ENCODE data around the gene MPDZ.
"Not testable (repeated sequence)": the region's sequence is repeated elsewhere in the genome, so short reads cannot be mapped to it uniquely, and the experiment has no call there.

The MPDZ gene

DNA sequence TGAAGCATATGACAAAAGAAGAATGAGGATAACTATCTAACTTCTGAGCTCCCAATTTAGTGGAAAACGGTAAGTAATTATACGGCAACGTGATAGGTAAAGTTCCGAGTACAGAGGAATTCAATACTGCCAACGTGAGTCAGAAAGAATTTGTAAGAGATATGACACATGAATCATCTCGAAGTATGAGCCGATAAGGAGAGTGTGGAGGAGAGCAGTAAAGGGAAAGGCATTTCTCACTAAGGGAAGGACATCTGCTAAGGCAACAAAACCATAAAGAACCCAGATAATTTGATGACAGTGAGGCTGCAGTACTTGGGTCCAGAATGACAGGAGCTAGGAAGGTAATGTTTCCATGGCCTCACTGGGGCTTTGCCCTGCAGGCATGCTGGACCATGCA, 11.0 kb downstream of the MPDZ start:
- no peak for DNase-seq (ENCODE audit: low read depth, low spot score)

DNA sequence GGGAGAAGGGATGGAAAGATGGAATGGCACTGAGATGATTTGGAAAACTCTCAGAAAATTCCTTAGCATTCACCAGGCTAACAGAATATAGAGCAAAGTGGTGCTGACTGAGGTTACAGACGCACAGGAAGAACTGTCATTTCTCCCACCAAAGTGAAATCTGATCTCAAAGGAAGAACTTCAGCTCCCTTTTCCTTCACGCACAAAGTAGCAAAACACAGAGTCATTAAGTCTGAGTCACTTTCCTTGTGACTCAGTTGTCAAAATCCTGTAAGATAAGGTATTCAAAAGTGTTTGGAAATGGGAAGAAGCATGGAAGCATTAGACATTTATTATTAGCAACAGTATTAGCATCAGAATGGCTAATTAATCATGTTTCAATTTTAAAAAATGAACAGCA, 11.7 kb downstream of the MPDZ start:
- no peak for DNase-seq (ENCODE audit: low read depth, low spot score)

DNA sequence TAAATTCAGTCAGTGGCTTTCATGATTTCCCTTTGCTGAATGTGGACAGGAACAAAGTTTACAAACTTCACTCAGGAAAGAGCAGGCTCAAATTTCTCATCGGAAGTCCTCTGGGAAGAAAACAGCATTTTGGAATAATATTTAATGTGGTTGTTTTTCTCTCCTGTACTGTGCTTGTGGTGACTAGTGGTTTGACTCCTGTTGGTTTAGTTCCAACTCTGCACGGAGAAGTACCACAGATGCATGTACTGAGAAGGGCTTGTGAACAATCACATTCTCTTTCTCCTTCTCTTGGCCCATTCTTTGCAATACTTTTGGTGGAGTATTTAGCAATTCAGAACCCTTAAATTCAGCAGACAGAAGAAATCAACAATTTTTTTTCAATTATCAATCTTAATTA, 13.3 kb downstream of the MPDZ start:
- no peak for DNase-seq (ENCODE audit: low read depth, low spot score)

DNA sequence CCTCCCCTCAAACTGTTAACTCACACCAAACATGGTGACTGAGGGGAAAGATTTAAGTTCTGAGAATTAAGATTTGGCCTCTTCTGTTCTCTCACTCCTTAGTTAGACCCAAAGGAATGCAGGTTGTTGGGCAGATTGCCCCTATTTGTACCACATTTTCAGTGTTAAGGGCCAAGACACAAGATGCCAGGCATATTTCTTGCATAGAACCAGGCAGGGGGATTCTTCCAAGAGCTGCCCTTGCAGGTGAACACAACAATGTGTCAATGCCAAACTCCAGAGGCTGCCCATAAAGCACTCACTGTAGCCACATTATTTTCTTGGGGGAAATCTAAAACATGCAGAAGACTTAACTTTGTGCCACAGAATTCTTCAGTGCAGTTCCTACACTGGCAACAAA, 14.7 kb downstream of the MPDZ start:
- no peak for DNase-seq (ENCODE audit: low read depth, low spot score)

DNA sequence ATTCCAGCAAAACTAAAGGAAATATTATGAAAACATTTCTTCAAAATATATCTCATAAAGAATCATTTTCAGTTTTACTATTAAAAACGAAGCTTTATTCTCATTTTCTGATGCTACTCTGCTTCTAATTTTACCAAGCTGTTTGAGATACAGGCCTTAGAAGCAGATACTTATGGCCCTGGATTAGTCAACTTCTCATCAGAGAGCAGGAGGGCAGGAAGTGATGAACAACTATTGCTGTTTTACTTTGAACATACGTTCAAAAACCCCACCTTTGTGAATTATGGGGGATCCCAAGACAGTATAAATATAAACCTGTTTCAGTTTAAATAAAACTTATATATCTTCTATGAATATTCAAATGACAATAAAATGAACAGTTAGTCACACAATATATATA, 16.0 kb downstream of the MPDZ start:
- DNase-seq (ENCODE audit: low read depth, low spot score) = no peak

DNA sequence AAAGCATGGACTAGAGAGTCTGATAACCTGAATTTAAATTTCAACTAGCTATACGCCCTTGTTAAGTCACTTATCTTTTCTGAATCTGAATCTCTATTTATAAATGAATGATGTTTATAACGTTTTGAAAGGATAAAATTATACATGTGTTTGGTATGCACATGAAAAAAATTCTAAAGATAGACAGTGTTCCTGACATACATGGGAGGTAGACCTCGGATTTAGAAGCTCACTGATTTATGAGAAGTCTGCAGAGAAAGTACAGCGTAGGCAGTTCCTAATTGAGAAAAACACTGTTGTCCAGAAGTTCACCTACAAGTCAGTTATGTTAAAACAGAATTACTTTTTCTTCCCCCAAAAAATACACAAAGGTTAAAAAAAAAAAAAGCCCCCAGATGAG, 26.6 kb downstream of the MPDZ start:
- DNase-seq (ENCODE audit: low read depth, low spot score) = no peak

DNA sequence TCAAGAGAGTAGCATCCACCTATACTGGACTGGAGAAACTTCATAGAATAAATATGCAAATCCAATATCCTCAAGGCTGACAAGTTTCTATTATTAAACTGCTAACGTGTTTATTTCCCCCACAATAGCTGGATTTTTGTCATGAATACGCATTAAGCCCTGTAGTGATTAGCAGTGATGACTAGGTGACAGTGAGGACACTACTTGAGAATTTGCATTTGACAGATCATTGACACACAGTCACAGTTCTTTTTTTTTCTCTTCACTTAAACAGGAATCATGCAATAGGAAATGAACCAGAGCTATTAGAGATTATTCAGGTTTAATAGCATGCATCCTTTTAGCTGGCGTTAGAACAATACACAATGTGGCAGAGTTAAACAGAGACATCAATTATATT, 35.3 kb downstream of the MPDZ start:
- DNase-seq (ENCODE audit: low read depth, low spot score) = no peak

DNA sequence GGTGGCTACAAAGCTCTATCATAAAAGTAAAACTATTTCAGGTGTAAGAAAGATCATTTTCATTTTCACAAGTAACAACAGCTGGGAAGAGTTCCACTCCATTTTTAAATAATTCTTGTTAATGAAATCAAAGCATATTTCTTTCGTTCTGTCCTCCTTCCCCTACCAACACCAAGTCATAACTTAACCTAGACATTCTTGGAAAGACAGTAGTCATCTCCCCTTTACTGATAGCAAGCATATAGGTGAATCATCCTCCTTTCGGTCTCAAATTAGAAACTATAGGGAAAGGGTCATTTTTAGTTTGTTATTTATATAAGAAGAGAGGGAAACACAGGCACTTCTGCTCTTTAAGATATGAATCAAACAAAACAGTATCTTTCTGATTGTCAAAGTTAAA, 38.2 kb downstream of the MPDZ start:
- no peak for DNase-seq (ENCODE audit: low read depth, low spot score)

DNA sequence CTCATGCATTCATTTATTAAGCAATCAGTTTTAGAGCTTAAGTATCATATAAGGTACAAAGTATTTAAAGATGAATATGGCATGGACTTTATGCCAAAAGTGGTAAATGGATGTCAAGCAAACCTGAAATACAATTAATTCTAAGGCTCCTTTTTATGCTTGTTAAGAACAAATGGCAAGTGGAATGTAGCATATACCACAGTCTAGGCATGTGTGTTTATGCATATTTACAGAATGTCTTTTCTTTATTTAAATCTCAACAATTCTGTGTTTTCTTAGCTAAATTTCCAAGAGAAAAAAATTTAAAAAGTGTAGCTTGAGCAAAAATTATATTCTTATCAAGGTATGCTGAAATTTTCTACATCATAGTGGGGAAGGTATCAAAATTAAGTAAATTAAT, 39.8 kb downstream of the MPDZ start:
- DNase-seq (ENCODE audit: low read depth, low spot score) = no peak

DNA sequence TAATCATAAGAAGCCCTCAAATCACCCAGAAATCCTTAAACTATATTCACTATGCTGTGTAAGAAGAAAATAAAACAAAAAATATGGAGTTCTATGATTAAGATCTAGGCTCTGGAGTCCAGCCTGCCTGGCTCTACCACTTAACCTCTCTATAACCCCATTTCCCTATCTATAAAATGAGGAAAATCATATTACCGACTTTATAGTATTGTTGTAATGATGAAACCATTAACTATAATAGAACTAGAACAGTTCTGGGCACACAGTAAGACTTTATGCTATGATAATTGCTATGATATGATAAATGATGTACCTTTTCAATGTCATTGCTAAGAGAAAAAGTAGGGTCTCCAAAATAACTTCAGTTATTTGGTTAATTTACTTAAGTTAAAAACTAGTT, 40.3 kb downstream of the MPDZ start:
- DNase-seq (ENCODE audit: low read depth, low spot score) = no peak

DNA sequence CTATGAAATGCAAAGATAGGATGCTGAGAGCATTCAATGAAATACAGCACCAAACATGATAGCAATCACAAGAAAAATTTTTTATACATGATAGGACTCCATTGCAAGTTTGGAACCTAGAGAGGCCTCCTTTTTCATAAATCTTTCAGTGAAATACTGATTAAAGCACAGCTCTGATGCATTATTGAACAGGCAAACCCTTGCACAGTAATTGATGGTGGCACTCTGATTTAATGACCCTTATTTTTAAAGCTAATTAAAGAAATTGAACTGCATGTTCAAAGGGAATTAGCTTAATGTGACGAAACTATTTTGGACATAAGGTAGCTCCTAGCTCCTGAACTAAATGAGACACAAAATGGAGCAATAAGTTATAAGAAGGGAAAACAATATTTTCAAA, 44.6 kb downstream of the MPDZ start:
- DNase-seq (ENCODE audit: low read depth, low spot score) = no peak

DNA sequence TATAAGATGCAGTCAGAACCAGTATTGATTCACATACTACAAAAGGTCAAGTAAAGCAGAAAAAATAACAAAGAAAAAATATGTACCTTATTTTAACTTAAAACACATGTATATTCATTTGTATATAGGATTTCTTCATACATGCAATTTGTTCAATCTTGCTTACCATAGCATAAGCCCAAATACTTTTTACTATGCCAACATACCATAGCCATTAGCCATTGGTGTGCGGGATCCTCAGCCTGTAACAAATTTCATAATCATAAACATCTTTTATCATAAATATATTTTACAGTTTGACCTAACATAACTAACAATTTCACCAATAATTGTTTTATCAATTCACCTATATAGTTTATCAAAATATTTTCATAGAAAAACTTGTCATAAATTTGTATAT, 51.1 kb downstream of the MPDZ start:
- DNase-seq (ENCODE audit: low read depth, low spot score) = no peak

DNA sequence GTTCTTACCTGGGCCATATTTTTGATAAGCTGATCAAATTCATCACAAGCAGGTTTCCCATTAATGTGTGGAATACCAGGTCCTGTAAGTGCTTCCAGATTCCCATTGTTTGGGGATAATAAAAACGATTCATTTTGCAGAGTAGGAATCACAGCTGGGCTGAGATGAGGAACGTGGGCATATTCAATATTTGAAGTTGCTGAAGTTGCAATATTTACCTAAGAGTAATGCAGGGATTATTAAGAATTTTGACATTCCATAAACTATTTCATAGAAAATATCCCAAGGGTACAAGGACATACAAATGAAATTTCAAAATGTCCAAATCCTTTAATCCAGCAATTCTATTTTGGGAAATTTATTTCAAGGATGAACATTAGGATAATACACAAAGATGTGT, 55.1 kb downstream of the MPDZ start:
- no peak for DNase-seq (ENCODE audit: low read depth, low spot score)

DNA sequence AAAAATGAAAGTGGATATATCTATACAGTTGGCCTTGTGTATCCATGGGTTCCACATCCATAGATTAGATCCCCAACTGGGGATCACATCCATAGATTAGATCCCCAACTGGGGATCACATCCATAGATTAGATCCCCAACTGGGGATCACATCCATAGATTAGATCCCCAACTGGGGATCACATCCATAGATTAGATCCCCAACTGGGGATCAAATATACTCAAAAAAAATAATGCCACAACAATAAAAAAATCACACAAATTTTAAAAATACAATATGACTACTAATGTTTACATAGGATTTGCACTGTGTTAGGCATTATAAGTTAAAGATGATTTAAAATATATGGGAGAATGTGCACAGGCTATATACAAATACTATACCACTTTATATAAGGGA, 56.8 kb downstream of the MPDZ start:
- not testable (repeated sequence) for DNase-seq (ENCODE audit: low read depth, low spot score)

DNA sequence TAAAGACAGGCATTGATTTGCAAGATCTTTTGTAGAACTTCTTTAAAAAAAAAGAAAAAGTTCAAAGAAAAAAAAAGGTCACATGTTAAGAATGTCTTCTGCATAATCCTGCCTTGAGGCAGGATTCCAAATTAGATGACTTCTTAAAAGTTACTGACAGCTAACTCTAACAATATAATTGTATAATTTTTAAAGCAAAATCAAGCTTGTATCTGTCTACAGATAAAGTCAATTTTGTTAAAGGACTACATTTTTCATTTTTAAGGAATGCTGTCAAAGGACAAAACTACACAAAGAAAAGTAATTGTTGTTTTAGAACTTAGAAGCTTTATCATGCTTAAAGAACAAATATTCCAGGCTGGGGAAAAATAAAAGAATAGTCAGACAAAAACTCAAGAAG, 57.8 kb downstream of the MPDZ start:
- no peak for DNase-seq (ENCODE audit: low read depth, low spot score)

DNA sequence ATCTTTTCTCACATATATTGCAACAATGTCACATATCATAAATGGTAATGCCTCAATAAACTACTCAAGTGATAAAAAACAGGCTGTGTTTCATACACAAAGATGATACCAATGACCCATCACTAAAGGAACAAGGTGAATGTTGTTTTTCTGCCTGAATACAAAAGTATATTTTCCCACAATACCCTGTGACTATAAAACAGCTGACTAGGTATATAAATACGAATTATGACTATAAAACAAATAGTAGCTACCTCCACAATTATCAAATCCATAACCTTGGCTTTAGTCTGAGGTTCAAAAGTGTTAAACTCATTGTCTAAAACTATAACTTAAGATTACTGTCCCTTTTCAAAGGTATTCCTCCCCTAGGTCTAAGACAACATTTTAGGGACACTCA, 58.7 kb downstream of the MPDZ start:
- no peak for DNase-seq (ENCODE audit: low read depth, low spot score)

DNA sequence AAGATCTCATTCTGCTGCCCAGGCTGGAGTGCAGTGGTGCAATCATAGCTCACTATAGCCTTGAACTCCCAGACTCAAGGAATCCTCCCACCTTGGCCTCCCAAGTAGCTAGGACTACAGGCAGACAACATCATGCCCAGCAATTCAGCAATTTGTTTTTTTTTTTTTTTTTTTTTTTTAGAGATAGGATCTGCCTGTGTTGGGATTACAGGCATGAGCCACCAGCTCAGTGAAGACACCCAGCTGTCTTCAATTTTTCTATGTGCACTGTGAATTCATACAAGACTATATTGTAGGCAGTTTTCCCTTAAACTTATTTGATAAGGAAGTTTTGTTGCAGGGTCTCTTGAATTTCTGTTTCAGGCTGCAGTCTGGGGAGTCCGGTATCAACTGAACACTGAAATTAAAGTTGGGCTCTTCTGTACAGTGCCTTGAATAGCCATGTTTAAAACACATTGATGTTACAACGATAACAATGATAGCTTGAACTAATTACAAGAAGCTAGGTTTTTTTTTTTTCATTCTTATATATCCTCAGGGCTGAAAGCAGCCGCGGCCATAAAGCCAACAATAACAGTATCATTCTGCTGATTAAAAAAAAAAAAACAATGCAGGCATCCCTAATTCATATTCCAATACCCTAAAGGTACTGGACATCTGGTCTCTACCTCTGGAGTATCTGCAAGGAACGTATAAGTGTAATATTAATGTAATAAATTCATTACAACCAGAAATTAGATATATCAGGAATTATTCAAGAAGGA, 63.5 kb downstream of the MPDZ start:
- DNase-seq (ENCODE audit: low read depth, low spot score) = no peak

DNA sequence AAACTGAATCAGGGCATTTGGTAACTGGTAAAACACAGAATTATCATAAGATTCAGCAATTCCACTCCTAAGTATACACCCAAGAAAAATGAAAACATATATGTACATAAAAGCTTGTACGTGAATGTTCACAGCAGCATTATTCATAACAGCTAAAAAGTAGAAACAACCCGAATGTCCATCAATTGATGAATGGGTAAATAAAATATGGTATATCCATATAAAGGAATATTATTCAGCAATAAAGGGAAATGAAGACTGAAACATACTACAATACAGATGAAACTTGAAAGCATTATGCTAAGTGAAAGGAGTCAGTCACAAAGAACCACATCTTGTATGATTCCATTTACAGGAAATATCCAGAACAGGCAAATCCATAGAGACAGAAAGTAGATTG, 65.5 kb downstream of the MPDZ start:
- DNase-seq (ENCODE audit: low read depth, low spot score) = no peak

DNA sequence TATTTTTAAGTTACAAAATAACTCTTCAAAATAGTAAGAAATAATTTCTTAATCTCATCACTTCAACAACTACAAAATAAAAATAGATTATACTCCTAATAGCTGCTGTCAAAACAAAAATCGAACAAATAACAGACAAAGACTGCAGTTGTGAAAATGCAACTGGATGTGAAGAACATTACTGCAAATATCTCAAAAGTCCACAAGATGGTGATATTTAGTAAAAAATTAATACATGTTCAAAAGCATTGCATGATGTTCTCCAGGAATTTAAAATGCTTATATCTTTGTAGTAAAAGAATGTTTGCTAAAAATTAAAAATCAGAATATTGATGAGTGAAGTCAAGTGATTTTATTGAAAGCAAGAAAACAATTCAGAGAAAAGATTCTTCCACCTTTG, 66.2 kb downstream of the MPDZ start:
- no peak for DNase-seq (ENCODE audit: low read depth, low spot score)

DNA sequence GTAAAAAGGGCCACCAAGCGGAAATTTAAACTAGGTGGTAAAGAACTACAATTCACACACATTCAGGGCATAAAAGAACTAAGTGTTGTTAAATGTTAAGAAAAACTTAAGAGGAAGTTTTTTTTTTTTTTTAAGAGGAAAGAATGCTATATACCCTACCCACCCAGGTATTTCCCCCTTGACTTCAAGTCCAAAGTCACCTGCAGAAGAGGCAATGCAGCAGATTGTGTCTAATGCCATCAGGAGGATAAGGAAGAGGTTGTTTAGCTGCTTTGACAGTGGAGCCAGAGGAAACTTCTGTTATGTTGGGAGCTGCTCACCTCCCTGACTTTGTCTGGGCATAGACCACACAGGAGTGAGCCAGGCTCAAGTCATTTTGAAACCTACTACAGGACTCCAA, 69.2 kb downstream of the MPDZ start:
- no peak for DNase-seq (ENCODE audit: low read depth, low spot score)

DNA sequence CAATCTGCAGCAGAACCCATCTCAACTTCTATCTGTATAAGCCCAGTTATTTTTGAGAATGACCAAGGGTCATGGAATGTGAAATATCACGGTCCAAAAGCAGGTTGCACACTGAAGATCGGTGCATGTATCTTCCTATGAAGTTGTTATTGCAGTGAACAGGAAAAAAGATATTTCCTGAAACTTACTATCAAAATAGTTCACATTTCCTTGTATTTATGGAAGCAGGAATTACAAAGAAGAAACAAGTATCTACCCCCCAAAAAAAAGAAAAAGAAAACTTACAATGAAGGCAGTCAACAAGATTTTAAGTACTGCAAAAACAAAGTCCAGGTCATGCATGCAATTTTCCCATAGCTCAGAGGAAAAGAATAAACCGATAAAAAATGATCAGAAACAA, 70.0 kb downstream of the MPDZ start:
- DNase-seq (ENCODE audit: low read depth, low spot score) = no peak

DNA sequence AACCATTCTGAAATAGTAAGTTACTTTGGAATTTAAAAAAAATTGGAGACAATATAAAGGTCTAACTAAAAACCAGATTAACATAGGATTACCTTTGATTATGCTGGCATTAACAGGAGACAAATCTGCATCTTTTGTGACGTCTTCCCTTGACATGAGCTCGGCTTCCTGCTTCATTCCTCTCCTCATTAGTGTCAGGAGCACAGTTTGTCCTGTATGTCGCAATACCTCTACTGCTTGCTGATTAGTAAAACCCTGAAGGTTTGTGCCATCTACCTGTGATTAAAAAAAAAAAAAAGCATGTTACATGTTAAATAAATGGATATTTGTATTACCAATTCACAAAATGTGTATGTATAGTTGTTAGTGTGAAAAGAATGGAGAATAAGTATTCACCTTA, 73.7 kb downstream of the MPDZ start:
- no peak for DNase-seq (ENCODE audit: low read depth, low spot score)

DNA sequence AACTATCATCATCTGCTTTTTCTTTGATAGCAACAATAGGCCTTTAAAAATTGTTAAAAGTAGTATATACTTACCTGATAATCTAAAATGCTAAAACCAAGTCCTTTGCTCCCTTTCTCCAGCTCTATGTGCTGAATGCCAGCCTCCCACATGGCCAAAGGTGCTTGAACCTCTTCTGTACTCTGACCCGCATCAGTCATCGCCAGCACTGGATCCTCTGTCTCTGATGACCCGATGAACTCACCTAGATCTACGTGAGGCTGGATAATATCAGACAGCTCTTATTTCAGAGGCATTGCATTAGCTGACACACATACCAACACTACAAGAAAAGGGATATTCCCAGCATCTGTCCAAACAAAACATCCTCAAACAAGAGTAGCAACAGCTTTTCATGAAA, 89.5 kb downstream of the MPDZ start:
- no peak for DNase-seq (ENCODE audit: low read depth, low spot score)

DNA sequence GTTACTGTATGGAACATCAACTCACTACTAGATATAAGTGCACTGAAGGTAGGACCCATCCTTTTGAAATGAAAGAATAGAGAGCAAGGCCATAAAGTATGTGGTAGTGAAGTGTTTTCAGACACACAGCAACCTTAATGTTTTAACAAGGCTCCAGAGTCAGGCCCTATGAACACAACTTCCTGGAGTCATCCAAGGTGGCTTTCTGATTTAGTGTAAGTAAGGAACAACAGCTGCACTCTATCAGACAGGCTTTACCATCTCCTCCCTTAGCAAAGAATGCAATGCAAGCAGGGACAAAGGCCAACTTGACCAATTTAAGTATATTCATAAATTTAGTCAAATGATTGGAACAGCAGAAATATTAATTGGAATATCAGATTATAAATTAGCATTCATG, 90.1 kb downstream of the MPDZ start:
- no peak for DNase-seq (ENCODE audit: low read depth, low spot score)
